HG02981 (cell line): ENCODE data around the gene GBP5.

Experiments used
- ATAC-seq: cut with Tn5 transposase; IDR thresholded peaks from one replicate; pipeline ENCODE4 v1.9.1; 2021; ENCODE audit warnings: mild to moderate bottlenecking, moderate library complexity; ENCODE audit not compliant: unreplicated experiment

The GBP5 gene, protein sequence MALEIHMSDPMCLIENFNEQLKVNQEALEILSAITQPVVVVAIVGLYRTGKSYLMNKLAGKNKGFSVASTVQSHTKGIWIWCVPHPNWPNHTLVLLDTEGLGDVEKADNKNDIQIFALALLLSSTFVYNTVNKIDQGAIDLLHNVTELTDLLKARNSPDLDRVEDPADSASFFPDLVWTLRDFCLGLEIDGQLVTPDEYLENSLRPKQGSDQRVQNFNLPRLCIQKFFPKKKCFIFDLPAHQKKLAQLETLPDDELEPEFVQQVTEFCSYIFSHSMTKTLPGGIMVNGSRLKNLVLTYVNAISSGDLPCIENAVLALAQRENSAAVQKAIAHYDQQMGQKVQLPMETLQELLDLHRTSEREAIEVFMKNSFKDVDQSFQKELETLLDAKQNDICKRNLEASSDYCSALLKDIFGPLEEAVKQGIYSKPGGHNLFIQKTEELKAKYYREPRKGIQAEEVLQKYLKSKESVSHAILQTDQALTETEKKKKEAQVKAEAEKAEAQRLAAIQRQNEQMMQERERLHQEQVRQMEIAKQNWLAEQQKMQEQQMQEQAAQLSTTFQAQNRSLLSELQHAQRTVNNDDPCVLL

DNA sequence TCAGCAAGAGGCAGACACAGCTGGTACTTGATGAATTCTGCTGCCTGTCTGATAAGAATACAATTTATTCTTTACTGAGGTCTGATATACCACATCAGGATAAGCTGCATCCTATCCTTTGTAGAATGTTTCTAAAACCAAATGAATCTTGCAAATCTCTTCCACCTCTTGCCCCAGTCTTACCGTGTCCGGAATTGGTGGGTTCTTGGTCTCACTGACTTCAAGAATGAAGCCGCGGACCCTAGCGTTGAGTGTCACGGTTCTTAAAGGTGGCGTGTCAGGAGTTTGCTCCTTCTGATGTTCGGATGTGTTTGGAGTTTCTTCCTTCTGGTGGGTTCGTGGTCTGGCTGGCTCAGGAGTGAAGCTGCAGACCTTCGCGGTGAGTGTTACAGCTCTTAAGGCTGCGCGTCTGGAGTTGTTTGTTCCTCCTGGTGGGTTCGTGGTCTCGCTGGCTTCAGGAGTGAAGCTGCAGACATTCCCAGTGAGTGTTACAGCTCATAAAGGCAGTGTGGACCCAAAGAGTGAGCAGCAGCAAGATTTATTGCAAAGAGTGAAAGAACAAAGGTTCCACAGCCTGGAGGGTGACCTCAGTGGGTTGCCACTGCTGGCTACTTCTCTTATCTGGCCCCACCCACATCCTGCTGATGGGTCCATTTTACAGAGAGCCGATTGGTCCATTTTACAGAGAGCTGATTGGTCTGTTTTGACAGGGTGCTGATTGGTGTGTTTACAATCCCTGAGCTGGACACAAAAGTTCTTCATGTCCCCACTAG, at the start of gene GBP5:
Gene GBP5 (minus strand): TSS at position 592 of the 773 bp plus-strand sequence. CDS start 3,305 bp downstream, outside the sequence.
- ATAC-seq: peak; percentile 92

DNA sequence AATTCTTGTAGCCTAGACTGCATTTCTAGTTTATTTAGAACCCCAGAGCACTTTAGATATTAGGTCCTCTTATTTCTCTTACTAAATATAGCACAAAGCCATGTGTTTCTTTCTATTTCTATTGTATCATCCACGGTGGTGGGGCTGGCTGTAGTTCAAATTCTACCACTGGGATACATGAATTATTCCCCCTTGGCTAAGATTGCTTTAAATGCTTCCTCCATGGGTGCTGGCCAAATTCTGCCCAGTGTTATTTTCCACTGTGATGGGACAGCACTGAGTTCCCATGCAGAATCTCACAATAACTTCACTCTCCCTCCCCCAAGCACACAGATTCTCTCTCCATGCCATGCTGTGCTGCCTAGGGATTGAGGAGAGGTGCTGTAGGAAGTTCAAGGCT, 49.7 kb upstream of the GBP5 start:
- no peak for ATAC-seq

DNA sequence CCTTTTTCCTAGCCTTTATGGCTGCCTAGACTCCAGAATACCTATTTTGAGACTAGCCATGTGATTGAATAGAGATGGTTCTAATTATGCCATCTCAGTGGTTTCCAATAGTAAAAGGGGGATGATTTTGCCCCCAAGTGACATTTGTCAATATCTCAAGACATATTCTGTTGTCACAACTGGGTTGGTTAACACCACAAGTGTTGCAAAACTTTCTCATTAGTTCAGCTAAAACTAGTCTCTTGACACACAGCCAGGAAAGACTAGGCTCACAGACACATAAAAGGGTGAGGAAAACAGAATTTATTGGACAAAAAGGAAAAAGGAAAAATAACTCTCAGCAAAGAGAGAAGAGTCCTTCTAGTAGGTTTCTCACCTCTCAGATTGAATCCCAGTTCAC, 39.9 kb upstream of the GBP5 start:
- no peak for ATAC-seq

DNA sequence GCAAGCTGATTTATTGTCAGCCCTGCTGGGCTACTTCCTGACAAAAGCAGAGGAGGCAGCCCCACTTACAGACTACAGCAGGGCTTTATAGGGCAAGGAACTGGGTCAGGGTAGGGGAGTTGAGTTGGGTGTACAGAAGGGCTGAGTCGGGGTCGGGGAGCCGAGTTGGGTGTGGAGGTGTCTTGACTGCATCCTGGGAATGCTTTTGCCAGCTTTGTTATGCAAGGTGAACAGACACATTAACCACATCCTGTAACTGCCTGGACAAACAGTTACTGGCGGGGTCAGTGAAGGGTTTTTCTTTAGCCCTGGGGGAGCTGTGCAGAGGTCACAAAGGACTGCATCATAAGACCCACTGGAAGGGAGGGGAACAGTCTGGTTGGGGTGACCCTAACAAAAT, 39.1 kb upstream of the GBP5 start:
- no peak for ATAC-seq

DNA sequence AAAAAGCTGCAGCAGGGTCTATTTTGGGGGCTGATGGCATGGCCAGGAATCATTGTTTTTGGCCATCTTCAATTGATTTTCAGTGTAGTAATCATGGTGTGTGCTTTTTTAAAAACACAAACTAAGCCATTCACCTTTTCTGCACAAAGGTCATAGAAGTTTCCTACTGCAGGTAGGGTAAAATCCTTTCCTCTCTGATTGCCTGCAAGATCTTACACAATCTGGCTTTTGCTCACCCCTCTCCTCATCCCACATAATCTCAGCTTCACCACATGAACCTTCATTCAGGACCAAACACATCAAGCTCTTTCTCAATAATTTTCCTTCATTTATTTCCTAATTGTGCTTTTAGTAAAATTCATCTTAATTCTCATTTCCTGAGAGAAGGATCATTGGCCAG, 38.3 kb upstream of the GBP5 start:
- ATAC-seq: peak; percentile 30

DNA sequence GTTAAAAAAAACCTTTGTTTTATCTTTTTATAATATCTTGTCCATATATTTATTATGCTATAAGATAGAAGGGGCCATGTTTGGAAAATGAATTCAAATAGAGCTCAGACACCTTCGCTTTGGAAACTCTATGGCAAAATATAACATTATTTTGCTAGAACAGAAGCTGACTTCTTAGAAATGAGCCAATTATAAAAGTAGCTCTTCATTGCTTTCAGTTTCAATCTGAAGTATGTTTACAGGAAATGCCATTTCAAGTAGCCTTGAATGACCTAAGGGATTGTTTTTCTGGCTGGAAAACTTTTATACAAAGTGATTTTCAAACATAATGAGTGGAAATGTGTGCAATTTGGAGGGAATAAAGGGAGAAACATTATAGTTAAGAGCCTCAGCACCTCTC, 37.8 kb upstream of the GBP5 start:
- peak; percentile 80 for ATAC-seq

DNA sequence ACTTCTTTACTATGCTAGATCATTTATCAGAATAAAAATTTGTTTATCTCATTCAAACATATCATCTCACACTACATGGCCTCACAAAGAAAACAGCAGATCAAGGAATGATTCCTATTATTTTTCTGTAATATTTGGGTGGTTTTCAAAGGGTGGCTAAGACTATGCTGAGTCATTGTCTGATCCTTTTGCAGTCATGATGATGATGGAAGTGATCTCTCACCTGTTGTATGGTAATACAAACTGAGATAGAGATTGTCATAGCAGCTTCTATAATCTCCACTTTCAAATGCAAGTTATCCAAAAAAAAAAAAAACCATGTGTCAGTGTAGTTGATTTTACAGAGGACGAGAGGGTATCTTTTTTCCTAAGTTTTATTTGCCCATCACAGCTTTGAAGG, 37.2 kb upstream of the GBP5 start:
- no peak for ATAC-seq

DNA sequence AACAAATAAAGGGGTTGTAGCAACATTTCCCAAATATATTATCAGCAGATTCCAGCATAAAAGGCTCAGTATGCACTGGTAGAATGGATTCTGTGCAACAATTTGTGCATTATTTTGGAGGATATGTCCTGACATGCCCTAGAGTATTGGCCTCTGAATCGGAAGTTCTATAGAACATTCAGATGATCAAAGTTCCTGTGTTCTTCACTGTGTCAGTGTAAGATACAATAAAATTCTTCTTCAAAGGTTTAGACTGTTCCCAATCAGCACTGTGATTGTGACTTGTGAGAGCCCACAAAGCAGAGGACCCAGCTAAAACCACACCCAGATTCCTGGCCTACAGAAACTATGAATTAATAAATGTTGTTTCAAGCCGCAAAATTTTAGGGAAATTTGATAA, 33.6 kb upstream of the GBP5 start:
- no peak for ATAC-seq

DNA sequence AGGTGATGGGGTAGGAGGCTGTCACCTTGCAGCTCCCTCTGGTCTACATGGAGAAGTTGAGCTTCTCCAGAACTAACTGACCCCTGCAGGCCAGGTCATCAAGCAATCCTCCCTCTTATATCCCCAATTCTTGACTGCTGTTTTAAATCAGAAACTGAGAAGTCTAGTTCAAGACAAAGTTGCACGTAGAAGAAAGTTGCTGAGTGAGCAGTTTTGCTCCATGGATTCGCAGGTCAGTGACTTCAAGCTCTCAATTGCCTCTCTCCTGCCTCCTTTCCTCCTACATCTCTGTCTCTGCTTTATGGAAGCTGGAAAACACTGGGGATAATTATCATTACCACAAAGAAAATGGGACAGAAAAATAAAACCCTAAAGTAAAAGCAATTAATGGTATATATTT, 32.8 kb upstream of the GBP5 start:
- ATAC-seq: no peak

DNA sequence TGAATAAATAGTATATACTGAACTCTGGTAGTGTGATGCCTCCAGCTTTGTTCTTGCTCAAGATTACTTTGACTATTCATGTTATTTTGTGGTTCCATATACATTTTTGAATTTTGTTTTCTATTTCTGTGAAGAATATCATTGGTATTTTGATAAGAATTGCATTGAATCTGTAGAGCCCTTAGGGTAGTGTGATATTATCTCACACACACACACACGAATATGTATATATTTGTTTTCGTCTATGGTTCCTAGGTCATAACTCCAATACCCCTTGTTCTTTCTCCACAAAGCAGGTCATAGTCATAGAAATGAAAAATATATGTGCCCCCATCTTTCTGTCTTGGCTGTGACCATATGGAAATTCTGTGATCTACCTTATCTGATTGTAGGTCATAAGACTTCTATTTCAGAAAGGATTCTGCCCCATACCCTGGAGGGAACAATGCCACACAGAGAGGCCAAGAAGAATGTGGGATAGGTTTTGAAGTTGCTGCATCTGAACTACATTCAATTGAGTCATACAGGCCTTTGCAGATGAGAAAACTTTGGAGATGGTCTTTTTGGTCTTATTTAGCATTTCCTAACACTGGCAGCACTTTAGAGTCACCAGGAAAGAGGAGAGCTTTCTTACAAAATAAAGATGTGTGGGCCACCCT, 32.0 kb upstream of the GBP5 start:
- ATAC-seq: no peak

DNA sequence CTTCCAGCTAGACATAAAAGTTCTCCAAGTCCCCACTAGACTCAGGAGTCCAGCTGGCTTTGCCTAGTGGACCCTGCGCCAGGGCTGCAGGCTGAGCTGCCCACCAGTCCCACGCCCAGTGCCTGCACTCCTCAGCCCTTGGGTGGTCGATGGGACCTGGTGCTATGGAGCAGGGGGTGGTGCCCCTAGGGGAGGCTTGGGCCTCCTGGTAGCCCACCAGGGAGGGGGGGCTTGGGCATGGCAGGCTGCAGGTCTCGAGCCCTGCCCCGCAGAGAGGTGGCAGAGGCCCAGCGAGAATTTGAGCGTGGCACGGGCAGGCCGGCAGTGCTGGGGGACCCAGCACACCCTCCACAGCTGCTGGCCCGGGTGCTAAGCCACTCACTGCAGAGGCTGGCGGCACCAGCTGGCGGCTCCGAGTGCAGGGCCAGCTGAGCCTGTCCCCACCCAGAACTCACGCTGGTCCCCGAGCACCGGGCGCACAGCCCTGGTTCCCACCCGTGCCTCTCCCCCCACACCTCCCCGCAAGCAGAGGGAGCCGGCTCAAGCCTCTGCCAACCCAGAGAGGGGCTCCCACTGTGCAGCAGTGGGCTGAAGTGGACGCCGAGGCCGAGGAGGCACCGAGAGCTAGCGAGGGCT, 30.2 kb upstream of the GBP5 start:
- ATAC-seq: no peak

DNA sequence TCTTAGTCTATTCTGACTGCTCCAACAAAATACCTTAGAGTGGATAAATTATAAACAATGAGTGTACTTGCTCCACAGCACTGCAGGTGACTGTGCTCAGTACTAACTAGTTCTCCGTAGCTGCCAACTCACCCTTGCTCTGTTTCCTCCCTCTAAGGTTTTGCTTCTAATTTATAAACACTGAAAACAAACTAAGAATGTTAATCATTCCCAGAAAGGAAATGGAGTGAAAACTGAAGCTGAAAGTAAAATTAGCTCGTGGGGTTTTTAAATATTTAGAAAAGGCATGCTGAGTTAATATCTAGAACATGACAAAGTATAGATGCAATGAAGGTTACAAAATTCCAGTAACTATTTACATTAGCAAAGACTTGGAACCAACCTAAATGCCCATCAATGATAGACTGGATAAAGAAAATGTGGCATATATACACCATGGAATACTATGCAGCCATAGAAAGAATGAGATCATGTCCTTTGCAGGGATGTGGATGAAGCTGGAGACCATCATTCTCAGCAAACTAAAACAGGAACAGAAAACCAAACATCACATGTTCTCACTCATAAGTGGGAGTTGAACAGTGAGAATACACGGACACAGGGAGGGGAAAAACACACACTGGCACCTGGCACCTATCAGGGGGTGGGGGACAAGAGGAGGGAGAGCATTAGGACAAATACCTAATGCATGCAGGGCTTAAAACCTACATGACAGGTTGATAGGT, 27.2 kb upstream of the GBP5 start:
- ATAC-seq: peak; percentile 92

DNA sequence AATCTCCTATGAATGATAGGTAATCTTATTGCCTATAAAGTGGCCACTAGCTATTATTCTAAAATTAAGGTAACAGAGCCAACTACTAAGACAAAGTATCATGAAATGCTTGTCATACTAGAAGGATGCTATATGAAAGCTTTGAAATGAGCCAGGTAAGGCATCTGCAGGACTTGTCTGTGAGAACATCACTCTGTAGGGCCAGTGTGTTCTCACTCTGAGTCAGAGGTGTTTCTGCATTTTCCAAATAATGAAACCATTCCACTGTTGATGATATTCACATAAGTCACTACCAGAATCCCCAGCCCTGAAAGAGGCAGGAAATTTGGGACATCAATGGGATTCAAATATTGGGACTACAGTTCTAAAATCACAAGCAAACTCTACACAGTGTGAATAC, 25.8 kb upstream of the GBP5 start:
- ATAC-seq: no peak

DNA sequence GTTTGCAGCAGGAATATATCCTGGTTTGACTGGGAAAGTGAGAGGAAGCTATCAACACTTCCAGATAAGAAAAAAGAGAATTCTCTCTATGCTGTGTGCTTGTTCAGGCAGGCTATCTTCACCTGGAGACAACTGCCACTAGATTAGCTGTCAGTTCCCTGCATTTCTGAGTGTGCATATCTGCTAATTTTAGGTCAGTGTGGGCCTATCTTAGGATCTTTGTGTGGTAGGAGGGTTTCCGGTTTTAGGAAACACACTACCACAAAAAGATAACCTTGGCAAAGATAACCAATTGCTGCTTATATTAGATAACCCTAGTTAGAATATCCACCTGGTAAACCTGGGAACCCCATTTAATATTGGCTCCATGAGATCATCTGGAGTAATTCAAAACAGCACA, 22.5 kb upstream of the GBP5 start:
- no peak for ATAC-seq

DNA sequence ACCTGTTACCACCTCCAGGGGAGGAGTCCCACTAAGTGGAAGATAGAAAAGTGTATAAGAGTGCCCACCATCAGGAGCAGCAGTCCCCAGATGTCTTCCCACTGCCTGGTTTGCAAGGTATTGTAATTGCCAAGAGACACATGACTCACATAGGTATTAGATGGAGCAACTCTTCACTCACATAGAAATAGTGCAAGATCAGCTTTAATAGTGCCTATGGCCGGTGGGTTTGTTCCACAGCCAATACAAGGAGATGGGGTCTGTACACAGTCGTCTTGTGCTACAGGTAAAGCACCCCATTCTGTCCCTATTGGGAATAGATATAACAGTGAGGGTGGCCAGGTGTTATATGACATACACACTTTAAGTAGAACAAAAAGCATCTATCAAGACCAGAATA, 18.6 kb upstream of the GBP5 start:
- no peak for ATAC-seq

DNA sequence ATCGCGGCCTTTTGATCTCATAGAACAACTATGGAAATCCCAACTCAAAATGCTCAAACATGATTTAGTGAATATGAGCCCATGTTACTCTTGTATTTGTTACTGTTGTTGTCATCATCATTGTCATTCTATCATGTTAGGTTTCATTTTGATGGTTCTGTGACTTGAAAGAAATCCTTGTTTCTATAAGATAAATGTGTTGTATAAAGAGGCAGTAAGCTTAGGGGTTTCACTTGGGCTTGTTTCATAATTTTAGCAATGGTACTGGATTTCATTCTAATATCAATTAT, 15.3 kb upstream of the GBP5 start:
- ATAC-seq: no peak

DNA sequence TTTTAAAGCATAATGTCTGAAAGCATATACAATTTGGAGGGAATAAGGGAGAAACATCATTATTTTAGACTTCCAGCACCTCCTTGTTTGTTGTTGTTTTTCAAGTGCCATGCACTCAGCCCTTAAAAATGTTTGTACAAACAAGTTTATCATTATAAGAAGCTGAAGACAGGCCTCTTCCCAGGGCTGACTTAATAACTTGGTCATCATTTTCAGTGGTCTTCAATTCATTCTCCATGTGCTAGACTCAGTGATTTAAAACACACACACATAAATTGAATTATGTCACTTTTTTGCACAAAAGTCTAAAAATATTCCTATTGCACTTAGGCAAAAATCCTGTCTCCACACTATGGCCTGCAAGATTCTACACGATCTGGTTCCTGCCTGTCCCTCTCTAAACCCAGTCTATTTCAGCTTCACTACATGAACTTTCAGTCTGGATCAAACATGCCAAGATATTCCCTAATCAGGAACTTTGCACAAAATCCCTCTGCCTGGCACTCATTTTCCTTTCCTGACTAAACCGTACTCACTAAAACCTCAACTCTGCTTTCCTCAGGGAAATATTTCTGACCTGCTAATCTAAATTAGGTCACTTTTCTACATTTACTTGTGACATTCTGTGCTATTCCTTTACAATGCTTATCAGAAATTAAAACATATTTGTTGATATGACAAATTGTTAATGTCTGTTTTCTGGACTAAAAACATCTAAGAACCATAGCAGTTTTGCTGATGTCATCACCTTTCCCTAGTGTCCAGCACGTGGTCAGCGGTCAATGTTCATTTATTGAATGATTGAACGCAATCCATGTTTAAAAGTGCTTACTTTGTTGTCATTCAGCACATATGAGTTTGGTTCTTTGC, 14.8 kb upstream of the GBP5 start:
- peak; percentile 18 for ATAC-seq

DNA sequence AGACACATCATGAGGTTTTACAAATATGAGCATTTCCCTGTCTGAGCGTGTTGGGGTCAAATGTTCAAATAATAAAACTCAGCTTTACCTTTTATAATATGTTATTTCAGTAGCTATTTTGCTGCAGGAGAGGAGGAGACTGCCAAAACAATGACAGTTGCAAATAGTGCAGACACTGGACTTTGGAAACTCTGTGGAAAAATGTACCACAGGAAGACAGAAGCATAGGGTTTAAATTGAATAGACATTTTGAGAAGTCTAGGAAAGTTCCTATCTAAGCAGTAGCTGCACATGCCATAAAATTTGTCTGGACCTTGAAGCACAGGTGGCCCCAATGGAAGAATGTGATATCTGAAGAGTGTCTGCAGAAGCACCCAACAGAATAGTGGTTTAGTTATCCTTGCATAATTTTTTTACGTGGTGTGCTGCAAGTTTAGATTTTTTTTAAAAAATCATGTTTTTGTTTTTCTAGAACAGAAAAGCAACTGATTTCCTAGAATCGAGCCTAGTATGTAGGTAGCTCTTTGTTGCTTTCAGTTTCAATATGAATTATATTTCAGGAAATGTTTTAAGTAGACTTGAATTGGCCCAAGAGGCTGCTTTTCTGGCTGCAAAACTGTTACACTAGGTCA, 14.0 kb upstream of the GBP5 start:
- peak; percentile 94 for ATAC-seq

DNA sequence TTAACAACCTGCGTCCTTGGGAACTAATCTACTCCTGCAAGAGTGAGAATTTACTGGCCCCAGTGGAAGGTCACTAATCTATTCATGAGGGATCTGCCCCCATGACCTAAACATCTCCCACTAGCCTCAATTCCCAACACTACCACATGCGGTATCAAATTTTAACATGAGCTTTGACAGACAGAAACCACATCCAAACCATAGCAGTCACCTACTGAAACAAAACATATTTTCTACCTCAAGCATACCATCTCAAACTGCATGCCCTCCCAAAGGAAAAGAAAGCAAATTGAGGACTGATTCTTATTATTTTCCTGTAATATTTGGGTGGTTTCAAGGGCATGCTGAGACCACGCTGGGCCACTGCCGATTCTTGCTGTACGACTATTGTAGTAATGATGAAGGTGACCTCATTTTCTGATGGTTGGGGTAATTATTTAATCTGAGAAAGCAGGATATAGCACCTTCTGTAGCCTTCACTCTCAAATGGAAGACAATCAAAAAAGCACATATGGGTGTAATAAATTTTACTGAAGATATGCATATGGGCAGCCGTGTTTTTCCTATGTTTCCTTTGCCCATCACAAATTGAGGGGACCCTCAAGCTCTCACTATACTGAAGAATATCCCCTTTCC, 13.2 kb upstream of the GBP5 start:
- ATAC-seq: no peak
